SK-N-MC (cell line): ENCODE measurements around the gene FRAT2.
A peak's percentile ranks its signal among the peaks of the same experiment; 100 is the strongest.

ENCODE experiments used
- DNase-seq: peaks from one replicate; pipeline ENCODE4 v3.0.0-alpha.2; 2011; ENCODE audit warnings: low read depth, low spot score
- H3K27ac ChIP-seq: fragments of 200-600 bp; sonication (generic); 2 replicates; pipeline ENCODE4 v1.5.1; 2016; ENCODE audit warnings: mixed run types
- H3K36me3 ChIP-seq: fragments of 200-600 bp; sonication (generic); 2 replicates; pipeline ENCODE4 v1.6.1; 2017; ENCODE audit warnings: antibody characterized with exemption, low read length, mixed read lengths; ENCODE audit not compliant: insufficient read depth
- H3K4me3 ChIP-seq: fragments of 200-600 bp; sonication (generic); 2 replicates; pipeline ENCODE4 v1.5.1; 2016
- H3K9ac ChIP-seq: fragments of 200-600 bp; sonication (generic); 2 replicates; pipeline ENCODE4 v1.8.0; 2017; ENCODE audit warnings: mixed run types, mixed read lengths; ENCODE audit not compliant: insufficient read length
- H3K9me3 ChIP-seq: fragments of 200-600 bp; sonication (generic); 2 replicates; pipeline ENCODE4 v1.6.1; 2017; ENCODE audit warnings: low read depth, mild to moderate bottlenecking, antibody characterized with exemption, low read length, moderate library complexity, mixed read lengths
- EZH2 ChIP-seq: fragments of 200-600 bp; sonication (generic); IDR thresholded peaks from one replicate; pipeline ENCODE4 v1.6.1; 2017; ENCODE audit warnings: antibody characterized with exemption
- FOXP2 ChIP-seq: optimal IDR thresholded peaks from 2 replicates; pipeline ENCODE3; 2011; ENCODE audit warnings: mild to moderate bottlenecking, moderate library complexity; ENCODE audit not compliant: insufficient read depth; ENCODE audit errors: extremely low read length, control extremely low read depth
- POLR2AphosphoS5 ChIP-seq: IDR thresholded peaks from 2 replicates; pipeline ENCODE4 v1.6.1; 2012; ENCODE audit warnings: mild to moderate bottlenecking, low read depth, low read length, borderline replicate concordance

The FRAT2 gene

DNA sequence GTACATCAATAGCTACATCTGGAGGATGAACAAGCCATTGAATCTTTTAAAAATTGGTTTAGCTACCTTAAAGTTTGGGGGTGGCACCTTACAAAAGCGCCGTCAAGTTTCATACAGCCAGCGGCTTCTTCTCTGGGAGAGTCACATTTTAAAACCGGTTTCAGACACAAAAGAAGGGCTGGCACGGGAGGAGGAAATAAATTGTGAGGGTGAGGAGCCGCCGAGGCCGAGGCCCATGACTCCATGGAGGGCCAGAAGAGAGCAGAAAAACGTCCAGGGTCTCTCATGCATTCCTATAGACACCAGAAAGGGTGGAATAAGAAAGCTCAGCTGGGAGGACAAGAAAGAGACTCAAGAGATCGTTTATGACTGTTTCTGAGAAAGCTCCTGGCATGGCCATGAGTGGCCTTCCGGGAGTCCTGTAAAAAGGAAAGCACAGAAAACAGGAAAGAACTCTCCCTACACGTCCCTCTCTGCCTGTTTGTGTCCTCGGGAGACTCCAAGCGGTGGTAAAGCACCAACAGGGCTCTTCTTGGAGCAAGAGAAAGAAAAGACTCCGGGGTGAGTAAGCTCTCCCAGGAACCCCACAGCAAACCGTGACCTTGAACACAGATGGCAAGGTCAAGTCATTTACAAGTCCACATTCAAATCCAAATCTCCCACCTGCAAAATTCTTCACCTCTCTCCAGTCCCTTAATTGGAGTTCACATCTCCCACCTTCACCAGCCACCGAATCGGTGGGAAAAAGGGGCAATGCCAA is 1.8 kb downstream of the FRAT2 start:
- TF ChIP-seq FOXP2 (no peak), EZH2 (no peak), POLR2AphosphoS5 (no peak)
- Histone ChIP-seq H3K9ac (peak overlapping the region; percentile 69), H3K36me3 (no peaks in the 10 kb centered on the region), H3K27ac (no peak overlapping the region), H3K9me3 (no peaks in the 10 kb centered on the region), H3K4me3 (peak overlapping the region; percentile 78)
- DNase-seq: no peak

DNA sequence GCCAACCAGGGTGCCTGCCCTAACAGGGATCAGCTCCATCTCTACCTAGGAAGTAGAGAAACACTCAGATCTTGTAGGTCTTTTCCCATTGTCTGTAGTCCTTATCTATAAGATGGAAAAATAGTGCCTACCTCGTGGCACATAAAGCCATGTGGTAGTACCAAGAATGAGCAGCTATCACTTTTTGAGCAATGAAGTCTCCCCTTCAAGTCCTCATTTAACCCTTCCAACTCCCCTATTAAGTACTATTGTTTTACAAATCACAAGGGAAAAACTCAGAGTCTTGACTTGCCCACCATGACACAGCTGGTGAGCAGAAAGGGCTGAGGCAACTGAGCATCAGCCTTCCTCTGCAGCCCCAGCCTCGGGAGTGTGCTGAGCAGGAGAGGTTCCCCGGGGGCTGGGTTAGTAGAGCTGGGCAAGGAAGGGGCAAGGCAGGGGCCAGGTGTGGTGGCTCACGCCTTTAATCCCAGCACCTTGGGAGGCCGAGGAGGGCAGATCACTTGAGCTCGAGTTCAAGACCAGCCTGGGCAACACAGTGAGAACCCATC is 3.3 kb downstream of the FRAT2 start:
- Histone ChIP-seq H3K27ac (no peak overlapping the region), H3K9ac (no peak overlapping the region), H3K9me3 (no peaks in the 10 kb centered on the region), H3K4me3 (no peak overlapping the region), H3K36me3 (no peaks in the 10 kb centered on the region)
- no peak for DNase-seq
- TF ChIP-seq EZH2 (no peak), POLR2AphosphoS5 (no peak), FOXP2 (no peak)

DNA sequence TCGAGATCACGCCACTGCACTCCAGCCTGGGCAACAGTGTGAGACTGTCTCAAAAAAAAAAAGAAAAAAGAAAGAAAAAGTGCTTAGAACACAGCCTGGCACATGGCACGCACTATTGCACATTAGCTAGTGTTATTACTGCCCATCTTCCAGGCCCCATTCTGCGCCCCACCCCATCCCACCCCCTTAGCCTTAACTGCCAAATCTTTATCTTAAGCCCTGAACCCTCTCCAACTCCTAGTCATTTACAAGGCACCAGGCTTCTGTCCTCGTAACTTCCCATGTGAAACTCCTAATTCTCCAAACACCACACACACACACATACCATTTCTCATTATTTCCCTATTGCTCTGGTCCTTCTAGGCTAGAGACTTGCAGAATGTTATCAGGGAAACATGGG is 4.8 kb downstream of the FRAT2 start:
- Histone ChIP-seq H3K9me3 (no peaks in the 10 kb centered on the region), H3K9ac (no peak overlapping the region), H3K36me3 (no peaks in the 10 kb centered on the region), H3K27ac (no peak overlapping the region), H3K4me3 (no peak overlapping the region)
- no peak for TF ChIP-seq POLR2AphosphoS5
- TF ChIP-seq EZH2: no peak
- no peak for TF ChIP-seq FOXP2
- no peak for DNase-seq

DNA sequence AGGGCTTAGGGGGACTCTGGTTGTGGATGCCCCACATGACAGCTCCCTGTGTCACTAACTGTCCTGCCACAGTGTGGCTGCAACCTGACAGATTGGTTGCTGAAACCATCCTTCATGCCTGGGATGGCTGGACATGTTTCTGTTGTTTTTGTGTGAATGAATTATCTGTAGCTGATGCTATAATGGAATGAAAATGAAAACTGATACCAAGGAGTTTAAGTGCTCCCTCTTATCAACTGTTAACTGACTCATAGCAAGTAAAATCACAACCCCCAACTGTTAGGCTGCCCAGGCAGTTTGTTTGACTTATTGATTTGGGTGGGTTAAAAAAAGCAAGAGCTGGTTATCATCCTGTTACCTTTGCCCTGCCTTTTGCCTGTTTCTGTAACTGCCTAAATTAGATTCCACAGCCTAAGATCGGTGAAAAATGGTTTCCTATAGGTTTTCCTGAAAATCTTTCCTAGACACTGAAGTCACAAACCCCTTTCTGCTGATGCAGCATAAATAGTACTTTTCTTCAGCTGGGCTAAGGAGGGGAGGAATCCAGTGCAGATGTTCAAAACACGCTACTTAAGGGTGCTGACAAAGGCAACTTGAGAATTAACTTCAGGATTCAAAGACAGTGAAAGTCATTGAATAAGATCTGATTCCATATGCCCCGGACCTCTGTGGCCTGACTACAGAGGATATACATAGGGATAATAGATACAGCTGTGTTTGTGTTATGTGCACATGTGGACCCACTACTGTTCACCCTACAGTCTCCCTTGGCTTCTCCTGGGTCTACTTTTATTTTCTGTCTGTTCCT is 5.7 kb downstream of the FRAT2 start:
- DNase-seq: no peak
- Histone ChIP-seq H3K36me3 (no peaks in the 10 kb centered on the region), H3K9me3 (no peaks in the 10 kb centered on the region), H3K4me3 (no peak overlapping the region), H3K27ac (no peak overlapping the region), H3K9ac (no peak overlapping the region)
- no peak for TF ChIP-seq FOXP2
- TF ChIP-seq POLR2AphosphoS5: no peak; the same call in 1 of the 2 replicates
- TF ChIP-seq EZH2: no peak

DNA sequence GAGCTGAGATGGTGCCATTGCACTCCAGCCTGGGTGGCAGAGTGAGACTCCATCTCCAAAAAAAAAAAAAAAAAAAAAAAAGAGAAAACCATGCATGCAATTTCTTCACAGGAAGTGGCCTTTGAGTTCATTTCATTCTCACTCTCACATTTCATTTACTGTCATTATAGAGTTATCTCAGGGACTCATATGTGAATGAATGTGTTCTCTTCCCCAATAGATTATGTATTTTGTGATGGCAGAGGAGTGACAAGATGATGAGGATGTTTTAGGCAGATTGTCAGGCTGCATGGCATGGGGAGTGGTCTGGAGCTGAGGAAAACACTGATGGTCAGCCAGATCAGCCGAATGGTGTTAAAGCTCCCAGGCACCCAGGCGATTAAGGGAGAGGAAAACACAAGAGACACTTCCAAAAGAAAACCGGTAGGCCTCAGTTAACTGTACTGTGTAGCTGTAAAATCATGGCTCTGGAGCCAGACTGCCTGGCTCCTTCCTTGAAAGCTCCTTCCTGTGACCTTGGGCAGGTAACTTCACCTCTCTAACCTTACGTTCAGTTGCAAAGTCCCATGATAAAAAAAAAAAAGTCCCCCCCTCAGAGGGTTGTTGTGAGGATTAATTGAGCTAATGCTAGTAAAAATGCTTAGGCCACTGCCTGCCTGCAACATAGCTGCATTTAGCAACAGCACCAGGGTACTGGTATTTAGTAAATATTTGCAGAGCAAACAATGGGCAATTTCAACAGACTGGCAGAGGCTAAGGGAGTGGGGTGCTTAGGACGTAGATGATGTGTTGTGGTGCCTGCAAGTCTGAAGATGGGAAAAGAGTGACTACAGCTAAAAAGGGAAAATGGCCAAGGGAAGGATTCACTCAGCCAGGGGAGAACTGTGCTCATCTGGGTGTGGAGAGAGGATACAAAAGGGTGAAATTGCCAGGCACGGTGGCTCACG is 6.9 kb downstream of the FRAT2 start:
- H3K9ac ChIP-seq: no peak overlapping the region

DNA sequence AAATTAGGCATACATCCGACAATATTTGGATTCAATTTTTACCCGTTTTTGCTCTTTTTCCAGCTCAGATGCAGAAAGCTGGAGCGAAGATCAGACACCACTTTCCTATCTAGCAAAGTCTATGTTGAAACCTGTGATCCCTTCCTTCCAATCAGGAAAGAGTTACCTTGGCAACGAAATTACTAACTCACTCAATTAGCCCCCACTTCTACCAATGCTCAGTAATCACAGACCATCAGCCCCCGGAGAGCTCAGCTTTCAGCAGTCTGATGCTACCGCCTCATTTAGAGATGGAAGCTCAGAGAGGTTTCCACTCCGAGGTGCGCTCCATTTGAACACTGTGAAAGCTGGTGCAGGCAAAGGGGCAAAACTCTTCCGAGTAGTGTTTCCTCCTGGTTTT is 8.8 kb downstream of the FRAT2 start:
- DNase-seq: no peak
- TF ChIP-seq POLR2AphosphoS5 (no peak), EZH2 (no peak), FOXP2 (no peak)
- Histone ChIP-seq H3K36me3 (no peaks in the 10 kb centered on the region), H3K4me3 (no peak overlapping the region), H3K9me3 (no peaks in the 10 kb centered on the region), H3K9ac (no peak overlapping the region), H3K27ac (no peak overlapping the region)

More for the DNA sequence above, 6.9 kb downstream of the FRAT2 start:
- no peaks in the 10 kb centered on the region for H3K9me3 ChIP-seq
- no peak for TF ChIP-seq FOXP2
- no peak for TF ChIP-seq EZH2
- no peak for TF ChIP-seq POLR2AphosphoS5
- no peaks in the 10 kb centered on the region for H3K36me3 ChIP-seq
- no peak overlapping the region for H3K4me3 ChIP-seq
- DNase-seq: no peak
- H3K27ac ChIP-seq: no peak overlapping the region

DNA sequence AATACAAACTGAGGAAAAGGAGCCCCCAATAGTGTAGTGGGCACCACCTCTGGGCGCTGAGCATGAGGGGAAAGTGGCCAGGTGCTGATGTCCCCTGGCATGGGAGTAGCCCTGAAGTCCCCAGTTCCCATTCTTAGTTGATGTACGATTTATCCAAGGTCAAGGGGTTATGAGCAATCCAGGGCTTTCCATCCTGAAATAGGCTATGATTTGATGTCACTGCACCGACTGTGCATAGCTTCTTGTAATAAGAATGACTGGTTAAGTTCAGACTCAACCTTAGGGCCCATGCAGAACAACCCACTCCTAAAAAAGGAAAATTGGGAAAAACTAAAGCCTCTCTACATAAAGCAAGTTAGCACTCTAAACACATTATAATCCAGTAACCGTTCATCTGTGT is 11.0 kb downstream of the FRAT2 start:
- Histone ChIP-seq H3K4me3 (no peak overlapping the region), H3K9ac (no peak overlapping the region), H3K9me3 (no peaks in the 10 kb centered on the region), H3K36me3 (no peaks in the 10 kb centered on the region), H3K27ac (no peak overlapping the region)
- TF ChIP-seq POLR2AphosphoS5 (no peak), FOXP2 (no peak), EZH2 (no peak)
- no peak for DNase-seq

DNA sequence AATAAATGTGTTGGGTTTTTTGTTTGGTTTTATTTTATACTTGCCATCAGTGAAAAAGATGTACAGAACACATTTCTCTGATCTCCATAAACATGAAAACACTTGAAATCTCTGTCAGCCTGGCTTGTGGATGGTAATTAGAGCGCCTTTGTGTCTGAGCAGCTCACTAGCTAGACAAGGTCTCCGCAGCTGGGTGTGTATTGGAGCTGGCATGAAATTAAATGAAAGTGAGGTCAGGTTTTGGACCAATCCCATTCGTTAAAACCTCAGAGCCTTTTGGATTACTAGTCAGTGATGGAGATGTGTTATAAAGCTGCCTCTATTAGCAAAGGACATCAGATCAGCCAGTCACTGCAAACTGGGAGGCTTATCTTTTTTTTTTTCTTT is 12.7 kb downstream of the FRAT2 start:
- Histone ChIP-seq H3K4me3 (no peak overlapping the region), H3K9me3 (no peaks in the 10 kb centered on the region), H3K9ac (no peak overlapping the region), H3K27ac (no peak overlapping the region), H3K36me3 (no peaks in the 10 kb centered on the region)
- TF ChIP-seq POLR2AphosphoS5 (no peak), EZH2 (no peak), FOXP2 (no peak)
- no peak for DNase-seq
